Ishikawa (cell line): ENCODE results near the gene BACE2.
A peak's percentile ranks its signal among the peaks of the same experiment; 100 is the strongest.

Source experiments
- CEBPB ChIP-seq: IDR thresholded peaks from 2 replicates; pipeline ENCODE4 v1.6.1; 2012
- CREB1 ChIP-seq: IDR thresholded peaks from 2 replicates; pipeline ENCODE4 v1.6.1; 2012; ENCODE audit warnings: low read depth
- EGR1 ChIP-seq: IDR thresholded peaks from 2 replicates; pipeline ENCODE4 v1.6.1; 2012
- EP300 ChIP-seq: IDR thresholded peaks from 2 replicates; pipeline ENCODE4 v1.6.1; 2012; ENCODE audit warnings: borderline replicate concordance
- FOXM1 ChIP-seq: IDR thresholded peaks from 2 replicates; pipeline ENCODE4 v1.6.1; 2012; ENCODE audit warnings: low read depth, borderline replicate concordance
- NFIC ChIP-seq: IDR thresholded peaks from 2 replicates; pipeline ENCODE4 v1.6.1; 2012
- RAD21 ChIP-seq: IDR thresholded peaks from 2 replicates; pipeline ENCODE4 v1.6.1; 2012; ENCODE audit warnings: low read depth
- TAF1 ChIP-seq: IDR thresholded peaks from 2 replicates; pipeline ENCODE4 v1.6.1; 2012; ENCODE audit warnings: low read depth, mild to moderate bottlenecking
- TCF12 ChIP-seq: IDR thresholded peaks from 2 replicates; pipeline ENCODE4 v1.6.1; 2012; ENCODE audit warnings: low read depth
- TEAD4 ChIP-seq: IDR thresholded peaks from 2 replicates; pipeline ENCODE4 v1.6.1; 2012
- YY1 ChIP-seq: IDR thresholded peaks from 2 replicates; pipeline ENCODE4 v1.6.1; 2012; ENCODE audit warnings: low read depth
- ZBTB7A ChIP-seq: IDR thresholded peaks from 2 replicates; pipeline ENCODE4 v1.6.1; 2012; ENCODE audit warnings: low read depth
- TF ChIP-seq, protein P1 (sequence below): IDR thresholded peaks from 2 replicates; pipeline ENCODE4 v1.6.1; 2012
- TF ChIP-seq, protein P2 (sequence below): IDR thresholded peaks from 2 replicates; pipeline ENCODE4 v1.6.1; 2012; ENCODE audit warnings: low read depth, mild to moderate bottlenecking
- TF ChIP-seq, protein P3 (sequence below): IDR thresholded peaks from 2 replicates; pipeline ENCODE4 v1.6.1; 2012

Gene BACE2

DNA sequence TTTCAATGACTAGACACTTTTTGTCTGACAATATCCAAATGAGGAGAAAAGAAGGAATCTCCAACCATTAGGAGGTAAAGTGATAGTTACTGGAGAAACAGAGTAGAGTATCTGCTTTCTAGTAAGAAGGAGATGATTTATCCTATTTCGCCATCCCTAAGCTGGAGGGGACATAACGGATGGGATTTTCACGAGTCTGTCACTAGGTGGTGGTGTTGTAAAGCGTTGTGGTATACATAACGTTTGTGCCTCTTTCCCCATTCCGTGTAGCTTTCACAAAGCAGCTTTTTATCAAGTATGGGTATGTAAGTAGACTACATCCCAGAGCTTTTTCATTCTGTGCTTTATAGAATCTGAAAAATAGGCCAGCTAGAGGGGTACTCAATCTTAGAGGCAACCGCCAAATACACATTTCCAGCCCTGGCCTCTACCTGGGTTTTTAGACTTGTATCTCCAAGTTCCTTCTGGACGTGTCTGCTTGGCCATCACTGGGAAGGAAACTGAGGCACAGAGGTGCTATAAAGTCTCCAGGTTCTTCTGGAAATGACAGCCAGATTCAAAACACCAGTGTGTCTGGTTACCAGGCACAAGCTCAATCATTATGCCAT is 115.4 kb downstream of the BACE2 start:
- no peak for TF ChIP-seq CREB1
- TF ChIP-seq RAD21, result peak; percentile 97
- no peak for TF ChIP-seq TCF12
- TF ChIP-seq, protein P1, sequence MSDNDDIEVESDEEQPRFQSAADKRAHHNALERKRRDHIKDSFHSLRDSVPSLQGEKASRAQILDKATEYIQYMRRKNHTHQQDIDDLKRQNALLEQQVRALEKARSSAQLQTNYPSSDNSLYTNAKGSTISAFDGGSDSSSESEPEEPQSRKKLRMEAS, result no peak
- 0 out of 2 replicates have a peak, but pooled peaks have one; percentile 31 for TF ChIP-seq CEBPB

DNA sequence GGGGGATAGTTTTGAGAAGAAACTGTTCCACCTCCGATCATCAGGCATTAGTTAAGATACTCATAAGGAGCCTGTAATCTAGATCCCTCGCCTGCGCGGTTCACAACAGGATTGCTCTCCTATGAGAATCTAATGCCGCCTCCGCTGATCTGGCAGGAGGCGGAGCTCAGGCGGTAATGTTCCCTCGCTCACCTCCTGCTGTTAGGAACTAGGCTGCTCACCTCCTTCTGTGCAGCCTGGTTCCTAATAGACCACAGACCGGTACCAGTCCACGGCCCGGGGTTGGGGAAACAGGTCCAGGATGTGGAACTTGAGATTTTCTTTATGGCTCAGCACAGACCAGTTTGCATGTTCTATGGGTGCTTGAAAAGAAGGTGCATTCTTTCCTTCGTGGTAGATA is 121.5 kb downstream of the BACE2 start:
- no peak for TF ChIP-seq TAF1
- TF ChIP-seq, protein P1, result no peak
- no peak for TF ChIP-seq EP300
- TF ChIP-seq TCF12, result no peak
- TF ChIP-seq, protein P2, sequence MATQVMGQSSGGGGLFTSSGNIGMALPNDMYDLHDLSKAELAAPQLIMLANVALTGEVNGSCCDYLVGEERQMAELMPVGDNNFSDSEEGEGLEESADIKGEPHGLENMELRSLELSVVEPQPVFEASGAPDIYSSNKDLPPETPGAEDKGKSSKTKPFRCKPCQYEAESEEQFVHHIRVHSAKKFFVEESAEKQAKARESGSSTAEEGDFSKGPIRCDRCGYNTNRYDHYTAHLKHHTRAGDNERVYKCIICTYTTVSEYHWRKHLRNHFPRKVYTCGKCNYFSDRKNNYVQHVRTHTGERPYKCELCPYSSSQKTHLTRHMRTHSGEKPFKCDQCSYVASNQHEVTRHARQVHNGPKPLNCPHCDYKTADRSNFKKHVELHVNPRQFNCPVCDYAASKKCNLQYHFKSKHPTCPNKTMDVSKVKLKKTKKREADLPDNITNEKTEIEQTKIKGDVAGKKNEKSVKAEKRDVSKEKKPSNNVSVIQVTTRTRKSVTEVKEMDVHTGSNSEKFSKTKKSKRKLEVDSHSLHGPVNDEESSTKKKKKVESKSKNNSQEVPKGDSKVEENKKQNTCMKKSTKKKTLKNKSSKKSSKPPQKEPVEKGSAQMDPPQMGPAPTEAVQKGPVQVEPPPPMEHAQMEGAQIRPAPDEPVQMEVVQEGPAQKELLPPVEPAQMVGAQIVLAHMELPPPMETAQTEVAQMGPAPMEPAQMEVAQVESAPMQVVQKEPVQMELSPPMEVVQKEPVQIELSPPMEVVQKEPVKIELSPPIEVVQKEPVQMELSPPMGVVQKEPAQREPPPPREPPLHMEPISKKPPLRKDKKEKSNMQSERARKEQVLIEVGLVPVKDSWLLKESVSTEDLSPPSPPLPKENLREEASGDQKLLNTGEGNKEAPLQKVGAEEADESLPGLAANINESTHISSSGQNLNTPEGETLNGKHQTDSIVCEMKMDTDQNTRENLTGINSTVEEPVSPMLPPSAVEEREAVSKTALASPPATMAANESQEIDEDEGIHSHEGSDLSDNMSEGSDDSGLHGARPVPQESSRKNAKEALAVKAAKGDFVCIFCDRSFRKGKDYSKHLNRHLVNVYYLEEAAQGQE, result no peak
- TF ChIP-seq RAD21, result no peak
- no peak for TF ChIP-seq NFIC
- TF ChIP-seq TEAD4, result no peak
- TF ChIP-seq ZBTB7A, result no peak
- TF ChIP-seq, protein P3, sequence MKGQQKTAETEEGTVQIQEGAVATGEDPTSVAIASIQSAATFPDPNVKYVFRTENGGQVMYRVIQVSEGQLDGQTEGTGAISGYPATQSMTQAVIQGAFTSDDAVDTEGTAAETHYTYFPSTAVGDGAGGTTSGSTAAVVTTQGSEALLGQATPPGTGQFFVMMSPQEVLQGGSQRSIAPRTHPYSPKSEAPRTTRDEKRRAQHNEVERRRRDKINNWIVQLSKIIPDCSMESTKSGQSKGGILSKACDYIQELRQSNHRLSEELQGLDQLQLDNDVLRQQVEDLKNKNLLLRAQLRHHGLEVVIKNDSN, result no peak
- no peak for TF ChIP-seq YY1
- TF ChIP-seq CREB1, result no peak
- no peak for TF ChIP-seq CEBPB
- no peak for TF ChIP-seq FOXM1
- no peak for TF ChIP-seq EGR1

DNA sequence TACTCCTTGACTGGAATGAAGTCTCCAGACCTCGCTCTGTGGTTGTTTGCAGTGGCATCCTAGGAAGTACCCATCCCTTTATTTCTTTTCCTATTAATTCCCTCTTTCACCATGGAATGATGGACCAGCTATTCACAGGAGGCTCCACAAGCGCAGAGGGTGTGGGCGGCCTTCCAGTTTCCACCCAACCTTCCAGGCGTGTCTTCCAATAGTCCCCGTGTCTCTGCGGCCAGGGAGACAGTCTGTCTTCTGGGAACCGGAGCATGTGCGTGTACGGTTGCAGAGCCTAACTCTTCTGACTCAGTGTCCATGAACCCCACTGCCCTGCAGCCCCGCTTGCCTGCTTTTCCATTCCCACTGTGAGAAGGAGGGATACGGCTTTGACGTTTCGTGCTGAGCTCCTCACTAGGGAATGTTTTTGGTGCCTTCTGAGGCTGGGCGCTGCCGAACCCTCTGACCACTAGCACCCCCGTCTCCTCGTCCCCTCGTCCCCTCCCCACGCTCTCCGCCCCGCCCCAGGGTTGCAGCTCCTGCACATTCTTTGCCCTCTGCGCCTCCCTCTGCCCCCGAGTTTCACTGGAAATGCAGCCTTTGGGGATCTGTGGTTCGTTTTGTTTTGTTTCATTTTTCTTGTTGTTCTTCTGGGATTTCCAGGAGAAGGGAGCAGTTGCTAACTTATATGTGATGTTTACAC is 122.3 kb downstream of the BACE2 start:
- no peak for TF ChIP-seq YY1
- TF ChIP-seq FOXM1, result no peak
- no peak for TF ChIP-seq CEBPB
- TF ChIP-seq TCF12, result no peak
- TF ChIP-seq EP300, result no peak
- TF ChIP-seq TAF1, result no peak
- TF ChIP-seq RAD21, result no peak
- TF ChIP-seq TEAD4, result no peak
- TF ChIP-seq NFIC, result no peak
- TF ChIP-seq, protein P3, result no peak

DNA sequence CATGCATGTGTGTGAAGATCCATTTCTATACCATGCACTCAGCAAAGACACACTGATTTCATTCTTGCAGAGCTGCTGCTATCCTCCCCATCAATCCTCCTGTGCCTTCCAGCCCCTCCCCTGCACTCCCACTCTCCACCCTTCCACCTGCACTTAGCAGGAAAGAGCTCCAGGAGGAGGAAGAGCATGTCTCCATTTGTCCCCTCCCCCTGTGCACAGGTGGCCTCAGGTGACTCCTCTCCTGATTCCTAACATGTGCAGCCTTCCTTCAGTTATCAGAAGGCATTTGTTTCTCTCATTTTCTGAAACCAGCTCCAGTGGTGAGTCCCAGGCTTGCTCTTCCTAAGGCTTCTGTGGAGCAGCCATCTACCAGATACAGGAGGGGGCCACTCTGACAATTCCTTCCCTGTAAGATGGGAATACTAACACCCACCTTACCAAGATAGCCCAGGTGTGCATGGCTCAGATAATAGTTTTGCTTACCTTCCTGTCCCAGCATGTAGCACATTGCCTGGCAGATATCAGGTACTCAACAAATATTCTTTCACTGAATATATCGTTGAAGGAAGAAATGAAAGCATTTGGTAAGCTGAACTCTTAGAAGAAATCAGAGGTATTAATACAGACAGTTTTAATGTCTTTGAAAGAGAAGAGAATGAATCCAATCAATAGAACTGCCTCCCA is 126.7 kb downstream of the BACE2 start:
- TF ChIP-seq CEBPB, result no peak
- no peak for TF ChIP-seq ZBTB7A
- TF ChIP-seq EGR1, result no peak
- TF ChIP-seq, protein P3, result no peak
- no peak for TF ChIP-seq TAF1
- TF ChIP-seq YY1, result no peak
- TF ChIP-seq CREB1, result no peak
- no peak for TF ChIP-seq EP300
- TF ChIP-seq, protein P1, result no peak
- TF ChIP-seq TEAD4, result no peak
- no peak for TF ChIP-seq FOXM1
- TF ChIP-seq, protein P2, result no peak
- no peak for TF ChIP-seq TCF12
- TF ChIP-seq RAD21, result no peak
- no peak for TF ChIP-seq NFIC
